ENCODE measurements around the gene PAK5.

The PAK5 gene

DNA sequence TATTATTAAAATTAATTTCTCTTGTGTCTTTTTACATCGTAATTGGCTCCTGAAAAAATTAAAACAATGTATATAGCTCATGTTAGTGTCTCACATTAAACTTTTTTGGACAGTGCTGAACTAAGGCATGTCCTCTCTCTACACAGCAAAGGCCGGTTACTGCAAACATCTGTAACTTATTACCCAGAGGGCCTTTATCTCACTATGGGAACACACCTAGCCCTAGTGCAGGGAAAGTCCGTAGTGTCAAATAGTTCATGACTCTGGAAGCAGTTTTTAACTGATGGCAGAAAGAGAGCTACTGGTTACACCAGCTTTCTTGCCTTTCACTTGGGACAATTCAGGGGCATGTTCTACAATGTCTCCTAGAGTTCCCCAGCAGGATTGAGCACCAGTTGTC, 82.2 kb downstream of the PAK5 start:
- DNase-seq (ENCODE audit: low spot score in 2 of 2) = no peak
- in situ Hi-C loops (cut with MboI; ENCODE audit: low sequenced_read_pairs) = no loop called here

GRCh38 chr20:9755301-9755700, 83.6 kb downstream of the PAK5 start:
- H3K36me3 ChIP-seq (replicated peaks) = no peaks in the 10 kb centered on the region
- no peak overlapping the region for H3K4me3 ChIP-seq
- H3K27me3 ChIP-seq (ENCODE audit: low read depth) = no peaks in the 10 kb centered on the region
- no peaks in the 10 kb centered on the region for H3K9me3 ChIP-seq
- DNase-seq (ENCODE audit: low spot score in 2 of 2) = no peak
- in situ Hi-C loops (cut with MboI; ENCODE audit: low sequenced_read_pairs) = no loop called here
- H3K4me1 ChIP-seq = no peaks in the 10 kb centered on the region

More for the DNA sequence above, 82.2 kb downstream of the PAK5 start:
- no peaks in the 10 kb centered on the region for H3K9me3 ChIP-seq
- no peaks in the 10 kb centered on the region for H3K36me3 ChIP-seq (replicated peaks)
- H3K27me3 ChIP-seq (ENCODE audit: low read depth) = no peaks in the 10 kb centered on the region
- no peaks in the 10 kb centered on the region for H3K4me1 ChIP-seq
- no peak overlapping the region for H3K4me3 ChIP-seq

- Histone ChIP-seq H3K4me3 (no peak overlapping the region), H3K4me1 (no peaks in the 10 kb centered on the region), H3K27me3 (ENCODE audit: low read depth) (no peaks in the 10 kb centered on the region), H3K9me3 (no peaks in the 10 kb centered on the region), H3K36me3 (replicated peaks) (no peaks in the 10 kb centered on the region)
- no peak for DNase-seq (ENCODE audit: low spot score in 2 of 2)
- in situ Hi-C loops (cut with MboI; ENCODE audit: low sequenced_read_pairs) = no loop called here
These were observed 94.3 kb downstream of the PAK5 start for GRCh38 chr20:9744551-9744950.

- in situ Hi-C loops (cut with MboI; ENCODE audit: low sequenced_read_pairs) = no loop called here
- Histone ChIP-seq H3K9me3 (no peaks in the 10 kb centered on the region), H3K36me3 (replicated peaks) (no peaks in the 10 kb centered on the region), H3K4me3 (no peak overlapping the region), H3K27me3 (ENCODE audit: low read depth) (no peaks in the 10 kb centered on the region), H3K4me1 (no peaks in the 10 kb centered on the region)
- DNase-seq (ENCODE audit: low spot score in 2 of 2) = no peak
These were observed 95.0 kb downstream of the PAK5 start for GRCh38 chr20:9743871-9744270.

DNA sequence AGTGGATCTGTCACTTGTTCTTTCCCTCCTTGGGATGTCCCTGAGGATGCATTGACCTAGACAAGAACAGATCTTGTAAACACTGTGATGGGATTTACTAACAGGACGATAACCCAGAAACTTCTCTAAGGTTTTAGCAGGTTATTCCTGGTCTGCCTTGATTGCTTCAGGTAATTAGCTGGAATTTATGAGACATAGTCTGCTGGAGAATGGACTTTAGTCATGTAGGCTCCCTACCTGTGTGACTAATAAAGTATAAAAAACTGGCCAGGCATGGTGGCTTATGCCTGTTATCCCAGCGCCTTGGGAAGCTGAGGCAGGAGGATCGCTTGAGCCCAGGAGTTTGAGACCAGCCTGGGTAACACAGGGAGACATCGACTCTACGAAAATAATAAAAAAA, 96.1 kb downstream of the PAK5 start:
- H3K4me1 ChIP-seq = no peaks in the 10 kb centered on the region
- H3K4me3 ChIP-seq = no peak overlapping the region
- DNase-seq (ENCODE audit: low spot score in 2 of 2) = no peak
- H3K27me3 ChIP-seq (ENCODE audit: low read depth) = no peaks in the 10 kb centered on the region
- H3K36me3 ChIP-seq (replicated peaks) = no peaks in the 10 kb centered on the region
- no peaks in the 10 kb centered on the region for H3K9me3 ChIP-seq
- in situ Hi-C loops (cut with MboI; ENCODE audit: low sequenced_read_pairs) = no loop called here

- Histone ChIP-seq H3K4me1 (no peaks in the 10 kb centered on the region), H3K27me3 (ENCODE audit: low read depth) (no peaks in the 10 kb centered on the region), H3K36me3 (replicated peaks) (no peaks in the 10 kb centered on the region), H3K9me3 (no peaks in the 10 kb centered on the region), H3K4me3 (no peak overlapping the region)
- in situ Hi-C loops (cut with MboI; ENCODE audit: low sequenced_read_pairs) = no loop called here
- DNase-seq (ENCODE audit: low spot score in 2 of 2) = no peak
These were observed 96.9 kb downstream of the PAK5 start for GRCh38 chr20:9741996-9742395.

GRCh38 chr20:9740486-9740885, 98.4 kb downstream of the PAK5 start:
- no peaks in the 10 kb centered on the region for H3K9me3 ChIP-seq
- in situ Hi-C loops (cut with MboI; ENCODE audit: low sequenced_read_pairs) = no loop called here
- H3K4me1 ChIP-seq = no peaks in the 10 kb centered on the region
- DNase-seq (ENCODE audit: low spot score in 2 of 2) = no peak
- no peaks in the 10 kb centered on the region for H3K36me3 ChIP-seq (replicated peaks)
- H3K27me3 ChIP-seq (ENCODE audit: low read depth) = no peaks in the 10 kb centered on the region
- H3K4me3 ChIP-seq = no peak overlapping the region

- in situ Hi-C loops (cut with MboI; ENCODE audit: low sequenced_read_pairs) = no loop called here
These were observed 98.9 kb downstream of the PAK5 start for GRCh38 chr20:9739991-9740390.

GRCh38 chr20:9736373-9736772, 102.5 kb downstream of the PAK5 start:
- DNase-seq (ENCODE audit: low spot score in 2 of 2) = no peak
- no peaks in the 10 kb centered on the region for H3K27me3 ChIP-seq (ENCODE audit: low read depth)
- no peaks in the 10 kb centered on the region for H3K4me1 ChIP-seq
- in situ Hi-C loops (cut with MboI; ENCODE audit: low sequenced_read_pairs) = no loop called here
- H3K9me3 ChIP-seq = no peaks in the 10 kb centered on the region
- H3K4me3 ChIP-seq = no peak overlapping the region
- H3K36me3 ChIP-seq (replicated peaks) = no peaks in the 10 kb centered on the region

More at GRCh38 chr20:9739991-9740390, 98.9 kb downstream of the PAK5 start:
- Histone ChIP-seq H3K4me3 (no peak overlapping the region), H3K4me1 (no peaks in the 10 kb centered on the region), H3K9me3 (no peaks in the 10 kb centered on the region), H3K36me3 (replicated peaks) (no peaks in the 10 kb centered on the region), H3K27me3 (ENCODE audit: low read depth) (no peaks in the 10 kb centered on the region)
- no peak for DNase-seq (ENCODE audit: low spot score in 2 of 2)

DNA sequence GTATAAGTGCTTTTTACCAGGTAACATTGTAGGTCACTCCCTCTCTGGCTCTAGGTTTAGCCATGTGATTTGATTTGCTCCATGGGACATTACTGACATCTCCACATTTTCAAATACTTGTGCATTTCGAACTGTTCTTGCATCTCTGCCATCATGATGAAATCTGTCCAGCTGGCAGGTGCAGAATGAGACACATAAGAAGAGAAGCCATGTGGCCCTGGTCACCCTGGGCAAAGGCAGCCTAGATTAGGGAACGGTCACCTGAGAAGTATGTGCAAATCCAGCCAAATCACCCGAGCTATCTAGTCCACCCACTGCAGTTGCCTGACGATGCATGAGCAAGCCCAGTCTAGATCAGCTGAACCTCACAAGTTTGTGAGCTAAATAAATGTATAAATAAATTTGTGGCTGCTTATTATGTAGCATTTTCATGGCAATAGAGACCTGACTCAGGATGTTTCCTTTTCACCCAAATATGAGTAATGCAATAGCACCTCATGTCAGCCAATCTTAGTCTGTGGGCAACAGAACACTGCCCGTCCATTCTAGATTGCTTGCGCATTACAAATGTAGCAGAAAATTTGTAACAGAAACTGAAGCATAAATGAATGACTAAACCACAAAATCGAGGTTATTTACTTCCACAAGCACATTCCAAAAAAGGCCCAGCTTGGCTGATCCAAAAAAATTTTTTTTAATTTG, 115.2 kb downstream of the PAK5 start:
- Histone ChIP-seq H3K4me3 (no peak overlapping the region), H3K4me1 (no peaks in the 10 kb centered on the region), H3K36me3 (replicated peaks) (no peaks in the 10 kb centered on the region), H3K27me3 (ENCODE audit: low read depth) (0 out of 2 replicates have a peak, but pooled peaks cover 5% of the 10 kb centered on the region), H3K9me3 (no peaks in the 10 kb centered on the region)
- in situ Hi-C loops (cut with MboI; ENCODE audit: low sequenced_read_pairs) = no loop called here
- DNase-seq (ENCODE audit: low spot score in 2 of 2) = no peak

DNA sequence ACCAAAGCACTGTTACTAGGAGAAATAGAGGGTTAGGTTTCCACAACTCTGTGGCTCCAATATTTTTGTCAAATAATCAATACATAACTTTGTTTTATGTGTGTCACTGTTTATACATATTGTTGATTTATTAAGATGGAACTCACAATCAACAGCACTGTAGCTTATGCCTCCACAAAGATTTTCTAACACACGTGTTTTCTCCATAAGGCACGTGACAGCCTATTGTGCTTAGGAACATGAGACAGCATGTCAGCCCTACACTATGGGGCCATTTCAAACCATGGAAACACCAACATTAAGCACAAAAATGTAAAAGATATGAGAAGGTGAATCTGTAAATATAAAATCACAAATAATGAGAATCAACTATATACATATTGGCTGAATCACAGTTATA, 127.0 kb downstream of the PAK5 start:
- H3K27me3 ChIP-seq (ENCODE audit: low read depth) = peaks cover 2% of the 10 kb centered on the region; the same call in 1 of the 2 replicates
- in situ Hi-C loops (cut with MboI; ENCODE audit: low sequenced_read_pairs) = no loop called here
- H3K9me3 ChIP-seq = no peaks in the 10 kb centered on the region
- H3K36me3 ChIP-seq (replicated peaks) = no peaks in the 10 kb centered on the region
- no peak overlapping the region for H3K4me3 ChIP-seq
- DNase-seq (ENCODE audit: low spot score in 2 of 2) = no peak
- no peaks in the 10 kb centered on the region for H3K4me1 ChIP-seq

DNA sequence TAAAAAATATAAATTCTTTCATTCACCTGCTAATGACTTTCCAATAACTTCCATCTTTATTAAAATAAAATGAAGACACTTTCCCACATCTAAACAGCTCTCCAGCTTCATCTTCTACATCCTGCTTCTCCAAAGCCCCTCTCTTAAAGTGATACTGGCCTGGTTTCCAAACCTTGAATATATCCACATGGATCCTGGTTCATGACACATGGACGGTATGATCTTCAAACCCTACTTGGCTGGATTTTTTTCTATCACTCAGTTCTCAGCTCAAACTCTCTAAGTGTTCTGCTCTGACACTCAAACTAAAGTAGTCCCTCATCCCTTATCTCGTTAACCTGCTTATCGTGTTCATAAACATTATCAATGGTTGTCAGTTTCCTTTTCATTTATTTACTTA, 128.2 kb downstream of the PAK5 start:
- Histone ChIP-seq H3K27me3 (ENCODE audit: low read depth) (peaks cover 2% of the 10 kb centered on the region; the same call in 1 of the 2 replicates), H3K4me3 (no peak overlapping the region), H3K36me3 (replicated peaks) (no peaks in the 10 kb centered on the region), H3K9me3 (no peaks in the 10 kb centered on the region), H3K4me1 (no peaks in the 10 kb centered on the region)
- in situ Hi-C loops (cut with MboI; ENCODE audit: low sequenced_read_pairs) = no loop called here
- no peak for DNase-seq (ENCODE audit: low spot score in 2 of 2)

GRCh38 chr20:9705722-9706476, 133.0 kb downstream of the PAK5 start:
- H3K4me3 ChIP-seq = no peak overlapping the region
- no peaks in the 10 kb centered on the region for H3K36me3 ChIP-seq (replicated peaks)
- DNase-seq (ENCODE audit: low spot score in 2 of 2) = no peak
- H3K4me1 ChIP-seq = no peaks in the 10 kb centered on the region
- no peaks in the 10 kb centered on the region for H3K27me3 ChIP-seq (ENCODE audit: low read depth)
- no peaks in the 10 kb centered on the region for H3K9me3 ChIP-seq
- in situ Hi-C loops (cut with MboI; ENCODE audit: low sequenced_read_pairs) = no loop called here

- in situ Hi-C loops (cut with MboI; ENCODE audit: low sequenced_read_pairs) = no loop called here
- Histone ChIP-seq H3K9me3 (no peaks in the 10 kb centered on the region), H3K27me3 (ENCODE audit: low read depth) (no peaks in the 10 kb centered on the region), H3K4me1 (no peaks in the 10 kb centered on the region), H3K36me3 (replicated peaks) (no peaks in the 10 kb centered on the region), H3K4me3 (no peak overlapping the region)
- no peak for DNase-seq (ENCODE audit: low spot score in 2 of 2)
These were observed 139.7 kb downstream of the PAK5 start for GRCh38 chr20:9699181-9699580.
